ENCODE measurements around the gene GPR107.

Gene GPR107

DNA sequence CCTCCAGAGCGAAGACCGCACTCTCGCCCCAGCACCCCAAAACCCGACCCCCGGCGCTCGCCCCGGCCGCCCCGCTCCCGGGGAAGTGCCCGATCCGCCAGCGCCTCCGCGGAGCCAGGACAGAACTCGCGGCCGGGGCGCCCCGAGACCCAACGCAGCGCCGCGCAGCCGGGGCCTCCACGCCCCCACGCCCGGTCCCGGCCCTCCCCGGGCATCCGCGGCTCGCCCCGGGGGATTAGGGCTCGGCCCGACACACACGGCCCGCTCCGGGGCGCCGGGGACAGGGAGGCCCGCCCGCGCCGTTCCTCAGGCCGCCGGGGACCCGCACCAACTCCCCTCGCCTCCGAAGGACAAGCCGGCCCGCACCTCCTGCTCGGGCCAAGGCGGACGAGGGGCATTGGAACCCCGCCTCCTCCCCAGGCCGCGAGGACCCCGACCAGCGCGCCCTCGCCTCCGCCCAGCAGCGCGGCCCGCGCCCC, 11.3 kb upstream of the GPR107 start:
- Mint-ChIP-seq H3K27ac (peak overlapping the region; percentile 92 to 97 (median 97)), H3K36me3 (ENCODE audit: low read depth) (no peaks in the 10 kb centered on the region), H3K27me3 (ENCODE audit: low read depth) (peaks cover 3% of the 10 kb centered on the region), H3K9me3 (no peaks in the 10 kb centered on the region), H3K4me1 (peaks cover 22% of the 10 kb centered on the region), H3K4me3 (peak overlapping the region; percentile 96 to 98 (median 98))
- no peak for TF ChIP-seq CTCF (IDR thresholded peaks at IDR 0.05; ENCODE audit: unreplicated experiment in 3 of 3)

DNA sequence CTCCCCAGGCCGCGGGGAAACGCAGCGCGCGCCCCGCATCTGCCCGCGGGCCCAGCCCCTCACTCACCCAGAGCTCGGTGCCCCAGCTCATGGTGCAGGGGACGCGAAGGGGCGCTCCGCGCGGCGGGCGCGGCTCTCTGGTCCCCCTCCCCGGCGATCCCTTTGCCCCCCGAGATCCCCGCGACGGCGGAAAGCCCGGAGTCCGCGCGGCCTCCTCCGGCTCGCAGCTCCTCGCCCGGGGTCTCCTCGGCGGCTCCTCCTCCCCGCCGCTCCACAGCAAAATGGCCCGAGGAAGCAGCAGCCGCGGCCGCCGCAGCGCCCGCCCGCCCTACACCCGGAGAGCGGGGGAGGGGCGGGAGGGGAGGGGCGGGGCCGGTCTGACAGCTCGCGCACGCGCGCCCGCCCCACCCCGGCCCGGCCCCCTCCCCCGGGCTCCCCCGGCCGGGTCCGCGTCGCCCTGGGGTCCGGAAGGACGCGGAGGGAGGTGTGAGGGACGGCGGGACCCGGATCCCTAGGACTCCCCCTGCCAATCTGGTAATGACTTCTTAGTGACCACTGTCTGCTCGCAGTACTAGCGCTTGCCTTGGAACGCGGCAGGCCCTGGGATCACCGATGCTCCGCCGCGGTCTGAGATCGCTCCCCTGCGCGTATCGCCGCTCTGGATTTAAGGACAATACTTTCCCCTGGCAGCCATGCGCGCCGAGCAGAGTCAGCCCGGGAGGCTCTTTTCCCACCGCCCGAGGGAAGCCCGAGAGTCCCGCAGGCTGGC, 10.6 kb upstream of the GPR107 start, which contains the start of gene FNBP1:
Gene FNBP1, minus strand, starts transcription at position 305 of the 769 bp plus-strand sequence. Its CDS starts 214 bp downstream, at position 91.
- TF ChIP-seq CTCF (IDR thresholded peaks at IDR 0.05; ENCODE audit: unreplicated experiment in 3 of 3) = no peak
- peak within 1 kb of the TSS; percentile 92 to 97 (median 97) for H3K27ac Mint-ChIP-seq
- peak within 1 kb of the TSS; percentile 96 to 98 (median 98) for H3K4me3 Mint-ChIP-seq
- peaks cover 22% of the 10 kb centered on the region for H3K4me1 Mint-ChIP-seq
- H3K9me3 Mint-ChIP-seq = no peaks in the 10 kb centered on the region
- H3K27me3 Mint-ChIP-seq (ENCODE audit: low read depth) = peaks cover 3% of the 10 kb centered on the region
- H3K36me3 Mint-ChIP-seq (ENCODE audit: low read depth) = no peaks in the 10 kb centered on the region

DNA sequence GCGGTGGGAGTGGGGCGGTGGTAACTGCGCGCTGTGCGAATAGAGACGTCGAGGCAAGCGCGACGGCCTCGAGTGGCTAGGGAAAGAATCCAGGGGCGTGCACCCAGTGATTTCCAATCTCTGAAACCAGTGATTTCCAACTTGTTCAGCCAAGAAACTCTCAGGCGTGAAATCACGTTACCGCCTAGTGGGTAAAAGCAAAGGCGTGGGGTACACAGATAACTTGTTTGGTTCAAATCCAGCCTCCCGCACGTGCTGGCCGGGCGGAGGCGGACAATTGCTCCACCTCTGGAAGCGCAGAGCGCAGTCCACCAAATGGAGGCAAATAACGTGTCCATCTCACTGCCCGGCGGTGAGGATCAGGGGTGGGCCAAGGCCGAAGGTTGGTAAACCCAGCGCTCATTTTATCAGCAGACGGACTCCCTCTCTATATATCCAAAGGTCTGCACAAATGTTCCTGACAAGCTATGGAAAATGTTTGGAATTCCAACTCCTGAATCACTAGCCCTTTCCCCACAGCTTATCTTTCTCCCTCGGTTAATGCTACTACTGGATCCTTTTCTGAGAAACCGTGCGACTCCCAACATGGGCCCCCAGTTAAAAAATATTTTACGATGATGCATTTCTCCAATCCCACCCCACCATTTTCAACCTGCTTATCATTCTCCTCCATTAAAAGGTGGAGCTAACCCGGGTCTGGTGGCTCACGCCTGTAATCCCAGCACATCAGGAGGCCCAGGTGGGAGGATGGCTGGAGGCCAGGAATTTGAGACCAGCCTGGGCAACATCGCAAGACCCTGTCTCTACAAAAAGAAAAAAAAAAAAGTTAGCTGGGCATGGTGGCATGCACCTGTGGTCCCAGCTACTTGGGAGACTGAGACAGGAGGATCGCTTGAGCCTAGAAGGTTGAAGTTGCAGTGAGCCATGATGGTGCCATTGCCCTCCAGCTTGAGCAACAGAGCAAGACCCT, 9.8 kb upstream of the GPR107 start:
- peaks cover 22% of the 10 kb centered on the region for H3K4me1 Mint-ChIP-seq
- no peak for TF ChIP-seq CTCF (IDR thresholded peaks at IDR 0.05; ENCODE audit: unreplicated experiment in 3 of 3)
- H3K9me3 Mint-ChIP-seq = no peaks in the 10 kb centered on the region
- H3K36me3 Mint-ChIP-seq (ENCODE audit: low read depth) = no peaks in the 10 kb centered on the region
- peak overlapping the region; percentile 93 to 97 (median 95) for H3K4me3 Mint-ChIP-seq
- peak overlapping the region; percentile 83 to 94 (median 93) for H3K27ac Mint-ChIP-seq
- H3K27me3 Mint-ChIP-seq (ENCODE audit: low read depth) = peaks cover 3% of the 10 kb centered on the region

DNA sequence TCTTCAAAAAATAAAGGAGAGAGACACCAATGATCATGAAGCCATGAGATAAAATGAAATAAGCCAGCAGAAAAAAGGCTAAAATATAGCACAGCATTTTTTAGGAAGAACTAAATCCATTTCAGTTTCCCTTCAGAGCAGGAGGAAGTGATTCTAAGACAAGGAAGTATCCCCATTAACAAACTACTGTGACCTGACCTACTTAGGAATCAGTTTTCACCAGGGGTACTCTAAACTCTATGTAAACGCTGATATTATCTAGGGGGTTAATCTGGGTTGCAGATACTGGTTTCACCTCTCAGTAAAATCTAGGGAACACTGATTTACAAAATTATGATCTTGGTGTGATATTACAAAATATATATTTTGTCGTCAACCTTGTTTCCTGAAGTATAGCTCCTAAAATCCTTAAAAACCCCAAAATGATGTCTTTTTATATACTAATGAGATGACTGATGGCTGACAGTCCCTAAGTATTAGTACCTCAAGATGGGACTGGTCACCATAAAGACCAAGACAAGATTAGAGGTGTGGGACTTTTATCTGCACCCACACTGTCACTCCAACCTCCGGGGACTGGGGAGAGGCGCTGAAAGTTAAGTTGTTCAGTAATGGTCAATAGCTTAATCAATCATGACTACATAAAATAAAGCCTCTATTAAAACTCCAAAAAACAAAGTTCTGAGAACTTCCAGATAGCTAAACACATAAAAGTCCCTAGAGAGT, 7.8 kb upstream of the GPR107 start:
- TF ChIP-seq CTCF (IDR thresholded peaks at IDR 0.05; ENCODE audit: unreplicated experiment in 3 of 3) = no peak

GRCh38 chr9:130049431-130050210, 4.1 kb upstream of the GPR107 start:
- Mint-ChIP-seq H3K27ac (no peak overlapping the region), H3K9me3 (no peaks in the 10 kb centered on the region), H3K36me3 (ENCODE audit: low read depth) (no peaks in the 10 kb centered on the region), H3K4me3 (no peak overlapping the region), H3K27me3 (ENCODE audit: low read depth) (no peaks in the 10 kb centered on the region), H3K4me1 (peaks cover 16% of the 10 kb centered on the region)
- no peak for TF ChIP-seq CTCF (IDR thresholded peaks at IDR 0.05; ENCODE audit: unreplicated experiment in 3 of 3)

More for the DNA sequence above, 7.8 kb upstream of the GPR107 start:
- no peak overlapping the region for H3K4me3 Mint-ChIP-seq
- peak overlapping the region; percentile 5 to 76 (median 14) for H3K27ac Mint-ChIP-seq
- no peaks in the 10 kb centered on the region for H3K36me3 Mint-ChIP-seq (ENCODE audit: low read depth)
- H3K9me3 Mint-ChIP-seq = no peaks in the 10 kb centered on the region
- H3K27me3 Mint-ChIP-seq (ENCODE audit: low read depth) = peaks cover 3% of the 10 kb centered on the region
- H3K4me1 Mint-ChIP-seq = peaks cover 21% of the 10 kb centered on the region

Measured in nephron (organoid).